Measurements from ENCODE around the gene DMRT1.

DNA sequence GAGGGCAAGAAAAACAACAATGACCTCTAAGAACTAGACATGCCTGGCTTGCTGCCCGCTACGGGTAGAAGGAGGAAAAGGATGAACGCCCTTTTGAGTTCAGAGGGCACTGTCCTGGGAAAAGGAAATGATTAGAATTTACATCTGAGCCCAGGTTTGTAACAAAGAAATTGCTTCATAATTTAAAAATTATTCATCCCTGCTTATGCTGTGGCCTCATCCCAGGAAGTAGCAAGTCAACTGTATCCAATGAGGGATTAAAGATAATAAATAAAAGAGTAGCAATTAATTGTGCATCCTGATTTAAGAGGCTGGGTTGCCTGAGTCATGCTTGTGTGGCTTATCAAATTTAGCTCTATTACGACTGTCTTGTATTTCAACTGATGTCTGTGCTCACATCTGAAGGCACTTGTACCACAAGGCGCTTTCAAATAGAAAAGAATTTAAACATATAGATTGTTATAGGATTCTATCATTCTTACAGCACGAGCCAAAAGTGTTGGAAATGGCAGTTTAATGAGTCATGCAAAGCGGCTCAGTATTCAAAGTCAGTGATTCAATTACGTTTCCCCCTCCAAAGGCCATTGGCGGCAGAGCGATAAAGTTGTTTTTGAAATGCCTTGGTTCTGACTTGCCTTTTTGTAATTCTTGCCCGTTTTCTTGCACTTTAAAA lies 40.0 kb upstream of the DMRT1 start:
- TF ChIP-seq, protein P1, sequence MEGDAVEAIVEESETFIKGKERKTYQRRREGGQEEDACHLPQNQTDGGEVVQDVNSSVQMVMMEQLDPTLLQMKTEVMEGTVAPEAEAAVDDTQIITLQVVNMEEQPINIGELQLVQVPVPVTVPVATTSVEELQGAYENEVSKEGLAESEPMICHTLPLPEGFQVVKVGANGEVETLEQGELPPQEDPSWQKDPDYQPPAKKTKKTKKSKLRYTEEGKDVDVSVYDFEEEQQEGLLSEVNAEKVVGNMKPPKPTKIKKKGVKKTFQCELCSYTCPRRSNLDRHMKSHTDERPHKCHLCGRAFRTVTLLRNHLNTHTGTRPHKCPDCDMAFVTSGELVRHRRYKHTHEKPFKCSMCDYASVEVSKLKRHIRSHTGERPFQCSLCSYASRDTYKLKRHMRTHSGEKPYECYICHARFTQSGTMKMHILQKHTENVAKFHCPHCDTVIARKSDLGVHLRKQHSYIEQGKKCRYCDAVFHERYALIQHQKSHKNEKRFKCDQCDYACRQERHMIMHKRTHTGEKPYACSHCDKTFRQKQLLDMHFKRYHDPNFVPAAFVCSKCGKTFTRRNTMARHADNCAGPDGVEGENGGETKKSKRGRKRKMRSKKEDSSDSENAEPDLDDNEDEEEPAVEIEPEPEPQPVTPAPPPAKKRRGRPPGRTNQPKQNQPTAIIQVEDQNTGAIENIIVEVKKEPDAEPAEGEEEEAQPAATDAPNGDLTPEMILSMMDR (IDR thresholded peaks at IDR 0.05), result no peak
- TF ChIP-seq, protein P2, sequence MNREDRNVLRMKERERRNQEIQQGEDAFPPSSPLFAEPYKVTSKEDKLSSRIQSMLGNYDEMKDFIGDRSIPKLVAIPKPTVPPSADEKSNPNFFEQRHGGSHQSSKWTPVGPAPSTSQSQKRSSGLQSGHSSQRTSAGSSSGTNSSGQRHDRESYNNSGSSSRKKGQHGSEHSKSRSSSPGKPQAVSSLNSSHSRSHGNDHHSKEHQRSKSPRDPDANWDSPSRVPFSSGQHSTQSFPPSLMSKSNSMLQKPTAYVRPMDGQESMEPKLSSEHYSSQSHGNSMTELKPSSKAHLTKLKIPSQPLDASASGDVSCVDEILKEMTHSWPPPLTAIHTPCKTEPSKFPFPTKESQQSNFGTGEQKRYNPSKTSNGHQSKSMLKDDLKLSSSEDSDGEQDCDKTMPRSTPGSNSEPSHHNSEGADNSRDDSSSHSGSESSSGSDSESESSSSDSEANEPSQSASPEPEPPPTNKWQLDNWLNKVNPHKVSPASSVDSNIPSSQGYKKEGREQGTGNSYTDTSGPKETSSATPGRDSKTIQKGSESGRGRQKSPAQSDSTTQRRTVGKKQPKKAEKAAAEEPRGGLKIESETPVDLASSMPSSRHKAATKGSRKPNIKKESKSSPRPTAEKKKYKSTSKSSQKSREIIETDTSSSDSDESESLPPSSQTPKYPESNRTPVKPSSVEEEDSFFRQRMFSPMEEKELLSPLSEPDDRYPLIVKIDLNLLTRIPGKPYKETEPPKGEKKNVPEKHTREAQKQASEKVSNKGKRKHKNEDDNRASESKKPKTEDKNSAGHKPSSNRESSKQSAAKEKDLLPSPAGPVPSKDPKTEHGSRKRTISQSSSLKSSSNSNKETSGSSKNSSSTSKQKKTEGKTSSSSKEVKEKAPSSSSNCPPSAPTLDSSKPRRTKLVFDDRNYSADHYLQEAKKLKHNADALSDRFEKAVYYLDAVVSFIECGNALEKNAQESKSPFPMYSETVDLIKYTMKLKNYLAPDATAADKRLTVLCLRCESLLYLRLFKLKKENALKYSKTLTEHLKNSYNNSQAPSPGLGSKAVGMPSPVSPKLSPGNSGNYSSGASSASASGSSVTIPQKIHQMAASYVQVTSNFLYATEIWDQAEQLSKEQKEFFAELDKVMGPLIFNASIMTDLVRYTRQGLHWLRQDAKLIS (CRISPR knock-in tag; IDR thresholded peaks at IDR 0.05; ENCODE audit: borderline replicate concordance), result no peak
- TF ChIP-seq JUN (CRISPR knock-in tag; IDR thresholded peaks at IDR 0.05), result no peak
- TF ChIP-seq TCF7 (CRISPR knock-in tag; IDR thresholded peaks at IDR 0.05; ENCODE audit: low read depth), result no peak
- TF ChIP-seq ZNF317 (CRISPR knock-in tag; IDR thresholded peaks at IDR 0.05; ENCODE audit: borderline replicate concordance, low read depth), result no peak
- no peak for TF ChIP-seq ZNF263 (CRISPR knock-in tag; IDR thresholded peaks at IDR 0.05; ENCODE audit: low read depth)
- TF ChIP-seq, protein P3, sequence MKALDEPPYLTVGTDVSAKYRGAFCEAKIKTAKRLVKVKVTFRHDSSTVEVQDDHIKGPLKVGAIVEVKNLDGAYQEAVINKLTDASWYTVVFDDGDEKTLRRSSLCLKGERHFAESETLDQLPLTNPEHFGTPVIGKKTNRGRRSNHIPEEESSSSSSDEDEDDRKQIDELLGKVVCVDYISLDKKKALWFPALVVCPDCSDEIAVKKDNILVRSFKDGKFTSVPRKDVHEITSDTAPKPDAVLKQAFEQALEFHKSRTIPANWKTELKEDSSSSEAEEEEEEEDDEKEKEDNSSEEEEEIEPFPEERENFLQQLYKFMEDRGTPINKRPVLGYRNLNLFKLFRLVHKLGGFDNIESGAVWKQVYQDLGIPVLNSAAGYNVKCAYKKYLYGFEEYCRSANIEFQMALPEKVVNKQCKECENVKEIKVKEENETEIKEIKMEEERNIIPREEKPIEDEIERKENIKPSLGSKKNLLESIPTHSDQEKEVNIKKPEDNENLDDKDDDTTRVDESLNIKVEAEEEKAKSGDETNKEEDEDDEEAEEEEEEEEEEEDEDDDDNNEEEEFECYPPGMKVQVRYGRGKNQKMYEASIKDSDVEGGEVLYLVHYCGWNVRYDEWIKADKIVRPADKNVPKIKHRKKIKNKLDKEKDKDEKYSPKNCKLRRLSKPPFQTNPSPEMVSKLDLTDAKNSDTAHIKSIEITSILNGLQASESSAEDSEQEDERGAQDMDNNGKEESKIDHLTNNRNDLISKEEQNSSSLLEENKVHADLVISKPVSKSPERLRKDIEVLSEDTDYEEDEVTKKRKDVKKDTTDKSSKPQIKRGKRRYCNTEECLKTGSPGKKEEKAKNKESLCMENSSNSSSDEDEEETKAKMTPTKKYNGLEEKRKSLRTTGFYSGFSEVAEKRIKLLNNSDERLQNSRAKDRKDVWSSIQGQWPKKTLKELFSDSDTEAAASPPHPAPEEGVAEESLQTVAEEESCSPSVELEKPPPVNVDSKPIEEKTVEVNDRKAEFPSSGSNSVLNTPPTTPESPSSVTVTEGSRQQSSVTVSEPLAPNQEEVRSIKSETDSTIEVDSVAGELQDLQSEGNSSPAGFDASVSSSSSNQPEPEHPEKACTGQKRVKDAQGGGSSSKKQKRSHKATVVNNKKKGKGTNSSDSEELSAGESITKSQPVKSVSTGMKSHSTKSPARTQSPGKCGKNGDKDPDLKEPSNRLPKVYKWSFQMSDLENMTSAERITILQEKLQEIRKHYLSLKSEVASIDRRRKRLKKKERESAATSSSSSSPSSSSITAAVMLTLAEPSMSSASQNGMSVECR (CRISPR knock-in tag; IDR thresholded peaks at IDR 0.05; ENCODE audit: borderline replicate concordance), result no peak
- TF ChIP-seq SP1 (CRISPR knock-in tag; conservative IDR thresholded peaks at IDR 0.05), result no peak
- no peak for TF ChIP-seq NR1H2 (CRISPR knock-in tag; IDR thresholded peaks at IDR 0.05)
- TF ChIP-seq MAX (CRISPR knock-in tag; IDR thresholded peaks at IDR 0.05), result no peak
